K562 (cell line): ENCODE results near the gene EPPIN.

Experiments used
- CTCF ChIP-seq, 3 experiments: IDR thresholded peaks in 2 of 3; conservative IDR thresholded peaks in 1 of 3; 2 replicates each; pipeline ENCODE4 v1.5.1; 2011 to 2012; ENCODE audit warnings: low read length in 3 of 3, mild to moderate bottlenecking in 3 of 3, control low read depth in 2 of 3, improper control_type of control experiment in 1 of 3, inconsistent platforms in 1 of 3, low read depth in 1 of 3, mixed read lengths in 1 of 3, moderate library complexity in 1 of 3; ENCODE audit not compliant: insufficient read depth in 2 of 3
- ZBTB34 ChIP-seq: fragments of 250-450 bp; sonication (Bioruptor Pico); IDR thresholded peaks from 2 replicates; pipeline ENCODE4 v1.8.0; 2021; ENCODE audit warnings: mild to moderate bottlenecking, moderate library complexity
- ZNF133 ChIP-seq: fragments of 250-450 bp; sonication (Bioruptor Pico); IDR thresholded peaks from 2 replicates; pipeline ENCODE4 v1.4.0; 2020; ENCODE audit warnings: mild to moderate bottlenecking

- TF ChIP-seq CTCF (IDR thresholded peaks at IDR 0.05 in 2 of 3, conservative IDR thresholded peaks at IDR 0.05 in 1 of 3; ENCODE audit: insufficient read depth in 2 of 3, low read depth in 1 of 3, low read length in 3 of 3) (no peak), ZBTB34 (CRISPR knock-in tag) (no peak), ZNF133 (CRISPR knock-in tag) (no peak)
Measured at GRCh38 chr20:45508068-45508886, 38.9 kb downstream of the EPPIN start.
